H1 (cell line): ENCODE results near the gene CADM2.

ENCODE experiments used
- EP300 ChIP-seq, 2 experiments: IDR thresholded peaks; 1 replicate in 1 of 2; 2 replicates in 1 of 2; pipeline ENCODE4 v1.6.1; 2011 to 2012; ENCODE audit warnings: low read depth in 2 of 2, low read length in 2 of 2, mild to moderate bottlenecking in 2 of 2, borderline replicate concordance in 1 of 2, inconsistent platforms in 1 of 2, moderate library complexity in 1 of 2
- POLR2A ChIP-seq, 2 experiments: IDR thresholded peaks; 1 replicate in 1 of 2; 2 replicates in 1 of 2; pipeline ENCODE4 v1.6.1; 2011; ENCODE audit warnings: low read depth in 2 of 2, low read length in 2 of 2, mild to moderate bottlenecking in 2 of 2; ENCODE audit errors: control extremely low read depth in 1 of 2

DNA sequence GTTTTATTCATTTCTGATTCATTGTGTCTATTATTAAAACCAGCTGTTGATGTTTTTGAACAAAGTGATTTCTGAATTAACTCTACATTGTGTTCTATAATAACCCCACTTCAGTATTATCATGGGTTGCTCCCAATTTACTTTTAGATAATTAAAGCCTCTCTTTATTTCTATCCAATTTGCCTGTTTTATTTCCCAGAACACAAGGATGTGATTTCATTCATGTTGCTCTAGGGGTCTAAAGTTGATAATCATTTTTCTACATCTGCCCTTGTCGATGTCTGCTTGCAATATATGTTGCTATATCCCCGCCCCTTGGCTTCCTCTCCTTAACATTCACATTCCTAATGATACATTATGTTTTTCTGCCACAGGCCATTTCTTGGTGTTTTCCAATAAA, 747.3 kb downstream of the CADM2 start:
- TF ChIP-seq POLR2A (IDR thresholded peaks at IDR 0.05; ENCODE audit: control extremely low read depth in 1 of 2, low read depth in 2 of 2, low read length in 2 of 2): no peak
- TF ChIP-seq EP300 (IDR thresholded peaks at IDR 0.05; ENCODE audit: borderline replicate concordance in 1 of 2, low read depth in 2 of 2, low read length in 2 of 2): no peak
